Retina (tissue), 1 donor: ENCODE measurements around the gene KCNA10.
A peak's percentile ranks its signal among the peaks of the same experiment; 100 is the strongest.

ENCODE experiments used
- DNase-seq: peaks from one replicate; pipeline ENCODE4 v3.0.0-alpha.2; 2016

Gene KCNA10

DNA sequence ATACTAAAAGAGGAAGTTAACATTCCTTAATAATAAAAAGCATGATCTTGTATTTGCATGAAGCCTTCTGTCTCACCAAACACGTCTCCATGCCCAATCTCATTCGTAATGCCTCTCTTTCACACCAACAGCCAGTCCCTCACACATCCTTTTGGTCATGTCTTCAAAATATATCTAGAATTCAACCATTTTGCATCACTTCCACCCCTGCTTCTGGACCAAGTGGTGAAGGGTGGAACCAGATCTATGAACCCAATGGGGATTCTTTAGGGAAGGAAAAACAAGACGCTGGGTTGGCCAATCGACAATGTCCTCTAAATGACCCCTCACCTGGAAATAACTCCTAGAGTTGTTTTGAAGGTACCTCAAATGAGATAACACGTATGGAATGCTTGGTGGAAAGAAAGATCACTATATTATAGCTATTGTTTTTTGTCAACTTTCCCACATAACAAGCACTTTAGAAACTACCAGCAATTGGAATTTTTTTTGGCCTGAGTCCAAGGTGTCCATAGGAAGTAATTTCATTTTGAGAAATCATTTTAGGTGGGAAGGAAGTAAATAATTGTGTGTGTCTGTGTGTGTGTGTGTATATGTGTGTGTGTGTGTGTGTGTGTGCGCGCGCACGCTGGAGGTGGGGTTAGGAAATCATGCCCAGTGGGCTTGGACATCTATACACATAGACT is at the start of gene KCNA10:
Gene KCNA10 (minus strand): TSS at position 51 of the 686 bp plus-strand sequence. CDS start 388 bp downstream, outside the sequence.
- DNase-seq = no peak

DNA sequence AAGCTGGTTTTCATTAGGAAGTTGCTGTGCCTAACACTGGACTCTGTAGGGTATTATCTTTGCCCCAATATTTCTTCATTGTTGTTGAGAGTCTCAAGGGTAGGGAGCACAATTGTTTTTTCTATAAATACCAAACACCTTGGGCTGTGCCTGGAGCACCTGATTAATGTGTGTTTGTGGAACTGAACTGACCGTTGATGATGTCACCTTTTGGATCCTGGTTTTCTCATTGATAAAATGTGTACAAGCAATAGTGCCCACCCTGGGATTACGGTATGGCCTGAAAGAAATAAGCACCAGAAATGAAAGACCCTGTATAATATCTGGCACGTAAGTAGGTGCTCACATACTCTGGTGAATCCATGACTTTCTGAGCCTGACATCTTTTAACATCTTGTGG is 47.9 kb upstream of the KCNA10 start:
- DNase-seq = no peak

DNA sequence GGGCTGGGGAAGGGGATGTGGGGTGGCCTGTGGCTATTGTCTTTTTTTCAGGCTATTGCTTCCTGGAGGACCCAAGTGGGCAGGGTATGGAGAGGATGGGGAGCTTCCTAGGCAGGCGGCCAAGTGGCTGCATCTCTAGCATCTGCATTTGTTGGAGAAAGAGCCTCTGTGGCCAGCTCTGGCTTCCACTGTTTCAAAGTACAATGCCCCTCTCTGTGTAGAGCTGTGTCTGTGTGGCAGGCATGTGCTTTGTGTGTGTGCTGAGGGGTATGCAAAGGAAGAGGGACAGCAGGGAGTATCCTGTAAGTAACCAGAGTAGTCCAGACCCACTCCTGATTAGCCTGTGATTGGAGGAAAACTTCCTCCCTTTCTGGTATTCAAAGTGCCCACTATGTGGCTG is 46.6 kb upstream of the KCNA10 start:
- DNase-seq = peak; percentile 63

DNA sequence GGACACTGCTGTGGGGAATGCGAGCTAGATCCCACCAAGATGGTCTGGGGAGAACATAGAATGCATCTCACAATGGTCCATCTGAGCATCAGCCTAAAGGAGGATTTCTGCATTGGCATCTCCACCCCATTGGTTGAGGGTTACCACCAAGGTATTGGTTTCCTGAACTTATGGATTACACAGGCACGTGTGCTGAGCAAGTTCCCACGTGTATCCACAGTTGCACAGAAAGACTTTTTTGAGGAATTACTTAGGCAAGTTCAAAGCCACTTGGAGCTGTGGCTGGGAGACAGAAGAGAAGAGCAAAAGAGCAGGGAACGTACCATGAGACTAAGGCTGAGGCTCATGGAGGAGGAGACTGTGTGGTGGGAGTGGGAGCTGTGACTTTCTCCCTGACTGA is 44.1 kb upstream of the KCNA10 start:
- DNase-seq = no peak

DNA sequence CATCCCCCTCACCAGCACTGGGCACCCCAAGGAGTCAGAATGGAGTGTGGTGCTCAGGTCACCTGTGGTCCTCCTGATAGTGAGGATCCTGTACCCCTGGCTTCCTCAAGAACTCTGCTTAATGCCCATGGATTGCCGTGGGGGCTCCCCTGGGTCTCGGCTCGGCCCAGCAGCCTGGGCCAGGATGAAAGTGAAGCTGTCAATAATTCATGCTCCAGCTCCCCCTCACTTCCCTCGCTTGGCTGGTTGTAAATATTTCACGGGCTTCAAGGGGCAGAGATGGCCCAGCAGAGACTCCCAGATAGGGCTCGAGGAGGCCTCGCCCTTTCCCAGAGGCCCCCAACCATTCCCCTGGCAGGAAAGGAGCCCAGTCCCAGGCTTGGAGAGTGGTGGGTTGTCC is 42.6 kb upstream of the KCNA10 start:
- DNase-seq = peak; percentile 68

DNA sequence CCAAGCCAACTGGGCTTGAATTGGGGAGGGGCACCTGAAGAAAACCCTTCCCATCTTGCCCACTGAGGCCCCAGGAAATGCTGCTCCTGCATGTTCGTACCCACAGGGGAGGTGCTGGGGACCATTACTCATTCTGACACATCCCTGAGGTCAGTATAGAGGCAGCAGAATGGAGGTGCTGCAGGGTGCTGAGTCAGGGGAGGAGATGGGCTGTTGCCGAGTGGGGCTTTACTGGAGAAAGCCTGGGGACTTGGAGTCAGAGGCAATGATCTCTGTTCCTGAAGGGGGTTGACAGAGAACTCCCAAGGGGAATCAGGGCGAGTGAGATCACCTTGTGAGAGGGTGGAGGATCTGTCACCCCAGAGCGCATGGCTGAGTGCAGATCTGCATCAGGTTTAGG is 40.2 kb upstream of the KCNA10 start:
- no peak for DNase-seq

DNA sequence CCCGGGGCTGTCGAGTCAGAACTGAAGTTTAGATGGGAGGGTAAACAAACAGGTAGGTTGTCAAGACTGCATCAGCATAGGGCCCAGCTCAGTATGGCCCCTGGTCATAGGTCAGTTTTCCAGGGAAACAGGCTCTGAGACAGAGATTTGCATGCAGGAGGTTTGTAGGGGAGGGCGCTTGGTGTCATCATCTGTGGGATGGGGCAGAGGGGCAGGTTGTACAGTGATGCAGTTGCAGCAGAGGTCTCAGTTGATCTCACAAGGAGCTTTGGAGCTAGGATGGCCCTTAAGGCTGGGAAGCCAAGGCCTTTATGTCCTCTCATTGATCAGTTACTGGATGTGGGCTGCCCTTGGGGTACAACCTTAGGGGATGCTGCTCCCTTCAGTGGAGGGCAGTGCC is 38.5 kb upstream of the KCNA10 start:
- no peak for DNase-seq

DNA sequence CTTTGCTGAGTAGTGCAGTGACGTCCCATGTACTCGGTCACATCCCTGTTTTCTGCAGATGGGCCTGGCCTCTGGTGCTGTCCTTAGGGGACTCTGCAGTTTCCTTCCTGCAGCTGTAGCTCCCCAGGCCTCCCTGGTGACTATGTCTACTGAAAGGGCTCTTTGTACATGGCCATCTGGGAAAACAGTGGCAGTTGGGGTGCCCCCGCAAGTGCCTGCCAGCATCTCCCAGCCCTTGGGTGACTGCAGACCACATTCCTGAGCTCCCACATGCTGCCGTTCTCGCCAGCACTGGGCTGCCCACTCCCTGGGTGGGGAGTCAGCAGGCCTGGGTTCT is 37.5 kb upstream of the KCNA10 start:
- DNase-seq = peak; percentile 54

DNA sequence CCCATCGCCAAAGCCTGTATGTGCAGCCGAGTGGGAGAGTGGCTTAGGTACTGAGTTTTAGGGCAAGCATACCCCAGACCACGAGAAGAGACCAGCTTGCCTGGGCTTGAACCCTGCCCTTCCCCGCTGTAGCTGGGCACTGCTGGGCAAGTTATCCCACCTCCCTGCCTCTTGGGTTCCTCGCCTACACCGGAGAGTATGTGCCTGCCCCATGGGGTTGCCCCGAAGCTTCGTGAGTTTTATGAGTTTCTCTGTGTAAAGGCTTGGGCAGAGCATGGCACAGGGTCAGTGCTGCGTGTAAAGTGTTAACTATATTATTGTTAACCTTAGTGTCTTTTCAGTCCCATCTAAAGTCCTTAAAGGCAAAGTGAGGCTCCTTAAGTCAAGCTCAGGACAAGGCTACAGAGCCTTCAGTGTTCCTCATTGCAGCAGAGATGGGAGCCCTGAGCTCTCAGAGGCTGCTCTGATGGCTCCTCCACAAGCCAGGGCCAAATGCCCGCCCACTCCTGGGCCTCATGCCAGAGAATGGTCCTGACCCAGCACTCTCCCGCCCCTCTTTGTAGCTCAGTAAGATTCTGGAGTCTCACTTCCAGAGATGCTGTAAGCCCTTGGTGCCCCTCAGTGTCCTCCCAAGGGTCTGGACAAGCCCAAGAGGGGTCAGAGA is 37.0 kb upstream of the KCNA10 start:
- DNase-seq = peak; percentile 55

DNA sequence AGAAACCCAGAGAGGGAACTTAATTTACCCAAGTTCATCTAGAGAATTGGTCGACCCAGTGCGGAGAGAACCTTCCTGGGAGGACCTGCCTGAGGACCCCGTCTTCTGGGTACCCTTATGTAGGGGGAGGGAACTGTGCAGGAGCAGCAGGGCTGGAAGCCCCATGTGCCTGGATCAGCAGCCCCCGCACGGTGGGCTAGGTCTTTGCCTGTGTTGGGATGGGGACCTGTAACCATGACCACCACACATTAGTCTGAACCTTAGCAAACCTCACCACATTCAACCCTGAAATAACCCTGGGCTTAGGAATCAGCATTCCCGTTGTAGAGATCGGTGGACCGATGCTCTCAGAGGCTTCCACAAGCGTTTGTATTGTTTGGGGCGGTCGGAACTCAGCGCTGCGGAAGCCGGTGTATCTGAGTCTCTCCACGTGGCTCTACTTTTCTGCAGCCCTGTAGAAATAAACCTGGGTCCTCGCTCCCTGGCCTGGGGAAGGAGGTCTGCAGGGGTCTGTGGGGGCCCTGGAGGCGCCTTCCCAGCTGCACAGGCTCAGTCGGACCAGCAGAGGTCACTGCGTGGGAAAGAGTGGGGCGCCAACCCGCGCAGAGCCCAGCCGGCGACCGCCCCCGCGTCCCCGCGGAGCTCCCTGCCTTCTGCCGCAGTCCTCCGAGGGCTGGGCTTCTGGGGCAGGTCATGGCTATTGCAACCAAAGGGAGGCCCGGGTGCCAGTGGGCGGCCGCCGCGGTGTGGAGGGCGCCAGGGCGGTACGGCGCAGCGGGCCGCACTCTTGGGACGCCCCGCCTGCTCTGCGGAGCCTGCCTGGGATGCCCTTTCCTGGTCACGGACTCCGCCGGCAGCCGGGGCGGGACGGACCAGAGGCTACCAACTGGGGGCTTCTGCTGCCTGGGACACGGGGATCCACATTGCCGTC is 36.2 kb upstream of the KCNA10 start:
- peak; percentile 90 for DNase-seq

DNA sequence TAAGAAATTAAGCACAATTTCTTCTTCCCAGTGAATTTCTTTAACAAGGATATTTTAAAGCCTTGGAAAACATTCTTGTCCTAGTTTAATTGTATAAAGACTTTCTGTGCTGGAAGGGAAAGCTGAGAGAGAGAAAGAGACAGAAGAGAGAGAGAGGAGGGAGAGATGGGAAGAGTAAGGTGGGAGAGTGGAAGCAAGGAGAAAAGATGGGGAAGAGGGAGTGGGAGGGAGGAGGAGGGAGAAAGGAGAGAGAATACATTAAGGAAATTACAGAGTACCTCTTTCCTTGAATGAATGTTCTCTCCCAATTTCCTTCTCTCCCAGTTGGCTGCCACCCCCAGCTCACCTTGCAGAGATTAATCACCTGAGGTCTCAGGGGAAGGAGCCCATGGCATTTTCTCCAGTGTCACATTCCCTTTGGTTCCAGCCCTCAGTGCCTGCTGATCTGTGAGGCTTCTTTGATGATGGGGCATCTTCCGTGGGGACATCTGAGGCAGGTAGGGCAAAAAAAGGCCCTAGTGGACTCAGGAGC is 32.4 kb upstream of the KCNA10 start:
- DNase-seq = no peak

DNA sequence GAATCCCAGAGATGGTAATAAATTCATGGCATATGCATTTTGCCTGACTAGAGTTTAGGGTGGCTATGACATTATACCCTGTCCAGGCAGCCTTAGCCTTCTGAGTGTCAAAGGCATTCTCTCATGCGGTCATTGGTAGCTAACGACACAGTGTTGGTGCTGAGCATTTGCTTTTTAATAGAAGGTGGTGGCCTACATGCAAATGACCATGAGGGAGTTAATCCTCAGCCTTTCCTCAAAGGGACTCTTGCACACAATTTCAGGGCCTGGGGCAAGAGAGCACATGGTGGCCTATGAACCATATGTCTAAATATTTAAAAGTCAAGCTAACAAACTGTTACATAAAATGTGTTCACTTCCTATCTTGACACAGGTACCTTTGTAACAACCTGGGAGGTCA is 30.9 kb upstream of the KCNA10 start:
- no peak for DNase-seq

DNA sequence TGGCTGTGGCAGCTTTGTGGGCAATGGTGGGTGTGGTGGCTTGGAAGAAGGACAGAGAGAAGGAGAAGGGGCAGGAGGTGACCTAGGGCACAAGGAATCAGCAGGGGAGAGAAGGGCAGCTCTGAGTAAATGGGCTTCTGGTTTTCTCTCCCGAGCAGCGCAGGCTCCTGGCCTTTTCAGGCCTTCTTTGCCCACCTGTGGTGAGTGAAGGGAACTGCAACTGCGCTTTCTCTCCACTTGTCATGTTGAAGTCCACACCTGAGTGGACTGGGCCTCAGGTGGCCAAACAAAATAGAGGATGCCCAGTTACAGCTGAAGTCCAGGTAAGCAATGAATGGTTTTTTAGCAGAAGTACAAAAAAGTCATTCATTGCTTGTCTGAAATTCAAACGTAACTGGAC is 29.4 kb upstream of the KCNA10 start:
- DNase-seq = no peak

DNA sequence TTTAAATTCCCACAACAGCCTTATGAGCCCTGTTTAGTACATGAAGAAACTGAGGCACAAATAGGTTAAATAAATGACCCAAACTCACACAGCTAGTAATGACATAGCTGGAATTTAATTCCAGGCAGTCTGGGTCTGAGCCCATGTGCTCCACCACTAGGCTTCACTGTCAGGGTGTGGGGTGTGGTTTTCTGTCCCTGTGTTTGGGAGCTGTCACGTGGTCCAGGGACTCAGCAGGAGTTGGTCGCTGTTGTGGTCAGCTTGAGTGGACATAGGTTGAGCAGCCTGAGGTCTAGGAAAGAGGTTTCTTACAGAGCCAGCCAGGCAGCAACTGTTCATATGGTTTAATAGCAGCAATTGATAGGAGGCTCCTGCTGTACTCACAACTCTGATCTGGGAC is 28.0 kb upstream of the KCNA10 start:
- no peak for DNase-seq

DNA sequence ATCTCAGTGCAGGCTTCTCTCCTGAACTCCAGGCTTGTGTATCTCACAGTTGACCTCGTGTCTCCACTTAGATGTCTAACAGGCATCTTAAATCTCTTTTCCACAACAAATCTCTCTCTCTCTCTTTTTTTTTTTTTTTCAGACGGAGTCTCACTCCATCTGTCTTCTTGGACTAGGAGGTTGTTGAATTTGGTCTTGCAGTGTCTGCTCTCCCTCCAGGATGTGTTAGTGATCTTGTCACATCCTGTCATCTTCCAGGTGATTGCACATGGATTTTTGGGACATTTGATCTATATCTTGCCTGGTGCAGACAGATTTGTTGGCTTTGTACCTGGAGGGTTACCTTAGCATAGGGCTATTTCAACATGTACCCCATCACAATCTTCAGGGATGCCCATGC is 26.5 kb upstream of the KCNA10 start:
- DNase-seq = no peak

DNA sequence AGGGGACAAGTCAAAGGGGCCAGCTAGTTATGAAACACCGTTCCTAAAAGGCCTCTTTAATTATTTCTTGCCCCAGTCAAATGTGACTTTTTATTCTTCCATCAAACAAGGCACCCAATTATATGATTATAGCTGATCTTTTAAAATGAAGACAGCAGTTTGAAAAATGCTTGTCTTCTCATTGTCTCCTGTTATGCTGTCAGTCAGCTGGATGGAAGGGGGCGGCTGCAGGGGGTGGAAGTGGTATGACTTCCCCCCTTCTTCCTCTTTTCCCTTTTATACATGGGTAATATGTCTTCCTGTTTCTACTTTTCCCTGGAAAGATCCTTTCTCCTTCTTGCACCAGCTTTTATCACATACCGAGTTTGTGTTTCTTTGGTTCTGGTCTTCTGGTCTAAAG is 25.8 kb upstream of the KCNA10 start:
- no peak for DNase-seq

DNA sequence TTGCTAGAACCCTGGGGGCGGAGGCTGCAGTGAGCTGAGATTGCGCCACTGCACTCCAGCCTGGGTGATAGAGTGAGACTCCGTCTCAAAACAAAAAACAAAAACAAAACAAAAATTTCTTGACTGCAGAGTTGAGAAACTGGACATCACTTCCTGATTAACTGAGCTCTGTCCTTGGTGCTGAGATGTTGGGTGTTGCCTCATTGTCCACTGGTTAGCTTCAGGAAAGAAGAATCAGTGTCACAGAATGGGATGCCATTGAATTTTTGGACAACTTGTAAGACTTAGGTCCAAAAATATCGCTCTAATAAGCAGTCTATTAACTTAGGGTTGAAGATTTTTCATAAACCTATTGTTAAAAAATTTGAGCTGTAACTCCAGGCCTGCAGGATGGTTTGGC is 23.8 kb upstream of the KCNA10 start:
- DNase-seq = no peak

DNA sequence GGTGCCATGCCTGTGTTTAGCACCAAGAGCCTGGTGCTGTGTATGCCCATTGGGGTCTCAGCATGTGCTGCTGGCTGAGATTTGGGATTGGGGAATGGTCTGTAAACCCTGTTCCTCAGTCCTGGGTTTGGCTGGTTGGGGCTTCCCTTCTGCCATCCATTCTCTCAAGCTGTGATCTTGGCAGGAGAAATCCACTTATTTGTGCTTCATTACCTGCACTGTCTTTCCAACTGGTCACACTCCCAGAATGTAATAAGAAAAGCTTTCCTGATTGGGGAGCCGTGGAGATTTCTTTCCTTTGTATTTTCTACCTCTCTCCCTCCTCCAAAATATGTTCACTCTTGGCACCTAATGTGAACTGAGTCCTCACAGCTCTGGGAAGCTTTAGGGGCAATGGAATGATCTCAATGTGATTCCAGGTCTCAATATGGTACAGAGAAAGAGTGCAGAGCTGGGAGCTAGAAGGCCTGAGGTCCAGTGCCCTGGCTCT is 23.0 kb upstream of the KCNA10 start:
- DNase-seq = no peak

DNA sequence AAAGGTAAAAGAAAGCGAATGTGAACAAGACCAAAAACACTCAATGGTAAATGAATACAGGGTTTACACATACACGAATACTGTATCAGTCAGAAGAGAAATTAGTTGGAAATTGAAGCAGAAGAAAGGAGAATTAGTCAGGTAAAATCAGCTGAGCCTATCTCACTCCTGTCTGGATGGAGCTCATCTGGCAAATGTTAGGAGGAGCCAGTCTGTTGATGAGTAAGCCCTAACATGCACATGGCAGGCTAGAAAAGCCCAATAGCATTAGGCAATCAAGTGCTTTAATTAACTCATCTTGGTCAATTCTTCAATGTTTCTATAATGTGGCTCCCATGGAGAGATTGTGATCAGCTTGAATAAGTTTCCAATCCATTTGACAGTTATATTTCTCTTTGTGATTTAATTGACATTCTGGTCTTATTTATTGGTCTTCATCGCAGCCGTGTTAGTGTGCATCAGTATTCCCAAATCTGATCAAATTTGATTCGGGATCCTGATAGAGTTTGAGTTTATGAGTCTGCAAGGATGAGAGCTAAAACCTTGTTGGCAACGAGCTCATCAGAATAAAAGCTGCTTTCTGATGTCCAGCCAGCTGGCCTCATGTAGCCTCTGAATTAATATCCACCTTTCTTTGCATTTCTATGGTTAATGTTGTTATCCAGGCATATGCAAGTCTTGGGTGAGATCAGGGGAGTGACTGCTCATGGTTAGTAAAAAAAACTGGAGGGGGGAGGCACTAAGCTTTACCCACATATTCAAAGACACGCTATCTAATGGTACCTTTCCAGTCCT is 22.1 kb upstream of the KCNA10 start:
- no peak for DNase-seq

DNA sequence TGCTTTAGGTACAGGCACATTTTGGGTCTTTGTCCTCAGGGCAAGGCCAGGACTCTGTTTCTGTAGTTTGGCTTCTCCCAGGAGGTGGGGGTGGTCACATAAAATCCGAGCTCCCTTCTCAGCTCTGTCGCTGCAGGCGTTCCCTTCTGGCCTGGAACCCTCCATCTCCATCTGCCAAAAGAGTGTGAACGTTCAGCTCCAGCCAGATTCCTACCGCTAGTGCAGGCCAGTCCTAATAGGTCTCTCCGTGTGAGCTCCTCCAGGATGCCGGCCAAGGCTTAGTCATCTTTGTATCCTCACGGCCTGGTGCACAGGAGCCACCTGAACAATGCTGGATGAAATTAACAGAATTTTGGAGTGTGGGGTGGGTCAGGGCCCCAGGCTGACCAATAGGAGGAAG is 19.9 kb upstream of the KCNA10 start:
- peak; percentile 32 for DNase-seq

DNA sequence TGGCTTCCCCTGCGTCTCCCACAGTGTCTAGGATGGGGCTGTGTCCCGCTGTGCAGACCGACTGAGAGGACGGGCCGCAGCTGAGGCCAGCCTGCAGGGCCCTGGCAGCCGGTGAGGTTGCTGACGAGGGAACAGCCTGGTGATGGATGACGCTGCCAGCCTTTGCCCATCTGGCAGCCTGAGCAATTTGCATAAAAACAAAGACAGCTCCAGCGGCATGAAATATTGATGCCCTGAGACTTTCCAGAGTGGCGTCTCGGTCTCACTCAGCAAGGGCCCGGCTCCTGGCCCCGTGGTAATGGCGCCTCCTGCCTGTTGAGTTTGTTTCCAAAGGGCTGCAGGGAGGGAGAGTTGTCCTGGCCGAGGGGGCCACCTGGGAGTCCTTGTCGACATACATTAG is 19.1 kb upstream of the KCNA10 start:
- DNase-seq = peak; percentile 63

DNA sequence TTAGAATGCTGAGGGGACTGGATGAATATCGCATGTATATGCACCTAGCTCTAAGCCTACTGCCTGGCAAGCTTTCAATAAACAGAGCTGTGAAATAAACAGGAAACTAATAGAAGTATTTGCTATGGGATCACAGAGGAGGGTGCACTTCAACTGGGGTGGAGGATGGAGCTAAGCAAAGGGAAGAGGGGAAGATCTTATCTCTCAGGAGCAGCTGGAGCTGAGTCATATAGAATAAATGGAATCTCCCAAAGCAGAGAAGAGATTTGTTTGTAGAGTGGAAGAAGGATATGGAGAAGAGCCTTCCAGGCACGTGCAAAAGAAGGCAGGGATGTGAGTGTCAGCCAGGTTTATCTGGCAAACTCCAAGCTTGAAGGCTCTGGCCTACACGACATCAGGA is 17.0 kb upstream of the KCNA10 start:
- no peak for DNase-seq

DNA sequence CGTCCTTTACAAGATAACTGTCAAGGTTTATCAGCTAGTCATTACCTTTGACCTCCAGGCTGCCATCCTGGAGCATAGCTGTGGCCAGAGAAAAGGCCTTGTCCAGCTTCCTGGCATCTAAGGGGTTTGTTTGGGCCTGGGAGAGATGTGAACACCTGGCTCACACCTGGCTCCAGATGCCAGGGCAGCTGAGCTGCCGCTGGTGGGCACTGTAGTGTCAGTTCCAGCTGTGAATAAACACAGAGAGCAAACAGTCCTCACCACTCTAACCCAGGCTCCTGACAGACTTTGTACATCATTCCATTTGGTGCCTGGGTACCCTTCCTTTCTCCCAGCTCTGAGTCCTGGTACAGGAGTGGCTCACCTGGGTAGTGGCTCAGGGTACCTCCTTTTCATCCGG is 14.3 kb upstream of the KCNA10 start:
- DNase-seq = no peak
